ENCODE measurements around the gene ZNFX1.
A peak's percentile ranks its signal among the peaks of the same experiment; 100 is the strongest.
"Not testable (repeated sequence)": the region's sequence is repeated elsewhere in the genome, so short reads cannot be mapped to it uniquely, and the experiment has no call there.

ZNFX1 gene

DNA sequence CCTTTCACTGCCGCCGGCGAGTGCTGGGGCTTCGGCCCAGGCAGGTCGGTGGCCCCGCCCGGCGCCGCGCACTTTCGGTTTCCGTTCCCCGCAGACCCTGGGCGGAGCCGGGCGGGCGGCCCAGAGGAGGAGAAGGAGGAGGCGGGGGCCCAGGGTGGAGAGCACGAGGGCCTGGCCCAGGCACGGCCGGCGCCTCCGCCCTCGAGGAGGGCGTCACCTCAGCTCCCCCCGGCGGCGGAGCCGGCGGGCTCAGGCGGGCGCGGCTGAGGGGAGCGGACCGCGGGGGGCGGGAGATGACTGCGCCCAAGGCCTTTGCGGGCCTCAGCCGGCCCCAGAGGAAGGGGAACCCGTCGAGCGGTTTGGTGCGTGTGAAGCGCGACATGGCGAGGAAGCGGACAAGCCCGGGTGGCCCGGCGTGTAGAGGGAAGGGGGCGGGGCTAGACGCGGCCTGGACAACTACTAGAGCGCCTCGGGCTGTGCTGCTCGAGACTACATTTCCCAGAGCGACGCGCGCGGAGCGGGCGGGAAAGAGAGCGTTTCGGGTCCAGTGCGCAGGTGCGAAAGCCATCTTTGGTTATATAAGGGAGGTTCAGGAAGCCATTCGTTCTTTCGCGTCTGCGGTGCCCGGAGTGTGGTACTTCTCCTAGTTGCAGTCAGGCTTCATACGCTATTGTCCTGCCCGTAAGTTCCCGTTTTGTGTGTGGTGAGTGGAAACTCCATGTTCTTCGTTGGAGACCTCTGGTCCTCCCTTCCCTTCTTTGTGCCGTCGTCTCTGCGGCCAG, at the start of gene ZNFX1:
TSS of gene ZNFX1 (minus strand) at position 22 of the 782 bp plus-strand sequence. CDS start 2,218 bp downstream, outside the sequence.
- DNase-seq, result peak; percentile 97

DNA sequence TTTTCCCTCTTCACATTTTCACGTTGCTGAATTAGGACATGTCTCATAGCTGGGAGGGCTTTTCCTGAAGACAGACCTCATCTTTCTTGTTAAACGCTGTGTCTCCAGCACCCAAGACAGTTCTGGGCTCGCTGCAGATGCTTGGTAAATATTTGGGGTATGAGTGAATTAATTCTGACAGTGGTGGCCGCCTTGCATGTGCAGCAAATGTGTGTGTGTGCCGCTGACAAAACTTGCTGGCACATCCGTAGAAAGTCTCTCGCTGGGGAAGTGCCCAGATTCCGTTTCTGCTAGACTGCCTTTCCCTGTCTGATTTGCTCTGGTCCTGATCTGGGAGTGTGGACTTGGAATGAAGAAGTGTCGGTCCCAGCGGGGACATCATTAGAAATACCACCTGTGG, 48.2 kb upstream of the ZNFX1 start:
- no peak for DNase-seq

DNA sequence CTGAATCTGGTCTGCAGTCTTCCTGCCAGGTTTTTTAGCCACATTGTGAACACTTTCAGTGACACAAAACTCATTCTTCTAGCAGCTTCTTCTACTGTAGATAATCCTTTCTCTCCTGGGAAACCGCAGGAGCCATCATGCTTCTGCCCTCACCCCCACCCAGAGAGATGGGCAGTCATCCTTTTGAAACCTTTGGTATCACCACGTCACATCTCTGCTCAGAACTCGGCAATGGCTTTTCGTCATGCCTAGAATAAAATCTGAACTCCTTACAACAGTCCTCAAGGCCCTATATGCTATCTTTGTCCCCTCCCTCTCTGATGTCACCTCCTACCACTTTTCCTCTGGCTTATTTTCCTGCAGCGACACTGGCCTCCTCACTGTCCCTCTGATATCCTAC, 46.4 kb upstream of the ZNFX1 start:
- DNase-seq, result no peak

DNA sequence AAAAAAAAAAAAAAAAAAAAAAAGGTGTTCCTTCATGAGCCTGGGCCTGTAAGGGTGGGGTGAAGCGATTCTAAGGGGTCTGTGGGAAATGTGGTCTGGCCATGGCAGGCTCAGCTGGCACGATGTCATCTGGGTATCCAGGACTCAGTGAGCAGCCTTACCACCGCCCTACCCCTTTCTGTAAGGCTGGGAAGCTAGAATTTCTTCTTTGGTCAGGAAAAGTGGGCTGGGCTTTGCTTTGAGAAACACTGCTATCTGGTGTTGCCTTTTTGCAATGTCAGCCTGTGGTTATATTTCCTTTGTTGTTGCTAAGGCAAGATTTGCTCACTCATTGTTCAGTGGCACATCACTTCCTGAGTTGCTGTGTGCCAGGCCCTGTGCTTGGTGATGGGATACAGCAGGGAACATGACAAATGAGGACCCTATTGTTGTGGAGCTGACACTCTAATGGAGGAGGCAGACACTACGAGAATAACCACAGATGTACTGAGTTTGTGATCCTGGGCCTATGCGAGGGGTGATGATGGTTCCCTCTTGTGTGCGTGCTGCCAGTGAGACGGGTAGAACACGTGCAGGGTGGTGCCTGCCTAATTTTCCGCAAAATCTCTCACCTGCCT, 45.9 kb upstream of the ZNFX1 start:
- DNase-seq, result peak; percentile 10

DNA sequence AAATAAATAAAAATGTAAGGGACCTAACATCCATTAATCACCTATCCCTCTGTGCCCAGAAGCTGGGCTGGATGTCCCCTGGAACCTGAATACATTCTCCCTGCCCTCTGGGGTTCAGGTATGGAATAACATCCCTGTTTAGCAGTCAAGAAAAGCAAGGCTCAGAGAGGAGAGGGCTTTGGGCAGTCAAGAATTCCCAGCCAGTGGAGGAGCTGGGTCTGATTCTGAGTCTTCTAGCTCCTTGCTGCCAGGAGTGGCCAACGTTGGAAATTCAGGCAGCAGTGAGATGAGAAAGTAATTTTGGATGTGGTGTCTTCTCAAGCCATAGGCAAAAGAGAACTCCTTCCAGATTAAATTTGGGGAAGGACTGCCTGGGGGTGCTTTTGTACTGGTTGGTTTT, 42.6 kb upstream of the ZNFX1 start:
- peak; percentile 42 for DNase-seq

DNA sequence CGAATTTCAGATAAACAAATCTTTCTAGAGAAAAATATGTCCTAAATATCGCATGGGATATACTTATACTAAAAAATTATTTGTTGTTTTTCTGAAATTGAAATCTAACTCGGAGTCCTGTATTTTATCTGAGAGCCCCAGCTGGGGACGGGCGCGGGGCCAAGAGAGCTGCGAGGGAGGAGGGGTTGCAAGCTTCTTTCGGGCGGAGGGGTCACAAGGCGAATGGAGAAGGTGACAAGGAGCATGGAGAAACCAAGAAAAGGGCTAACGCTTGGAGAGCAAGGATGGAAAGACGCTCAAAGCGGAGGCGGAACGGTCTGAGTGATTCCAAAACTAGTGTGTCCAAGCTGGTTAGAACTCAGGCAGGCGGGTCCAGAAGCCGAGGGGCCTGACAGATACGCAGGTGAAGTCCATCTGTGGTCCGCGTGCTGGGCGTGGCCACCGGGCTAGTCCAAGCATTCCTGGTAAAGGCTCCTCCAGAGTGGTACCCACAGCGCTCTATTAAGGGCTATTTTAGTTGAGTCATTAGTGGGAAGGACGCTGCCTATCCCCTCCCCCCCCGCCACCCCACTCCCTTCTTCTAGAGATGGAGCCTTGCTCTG, 41.5 kb upstream of the ZNFX1 start:
- DNase-seq, result no peak

DNA sequence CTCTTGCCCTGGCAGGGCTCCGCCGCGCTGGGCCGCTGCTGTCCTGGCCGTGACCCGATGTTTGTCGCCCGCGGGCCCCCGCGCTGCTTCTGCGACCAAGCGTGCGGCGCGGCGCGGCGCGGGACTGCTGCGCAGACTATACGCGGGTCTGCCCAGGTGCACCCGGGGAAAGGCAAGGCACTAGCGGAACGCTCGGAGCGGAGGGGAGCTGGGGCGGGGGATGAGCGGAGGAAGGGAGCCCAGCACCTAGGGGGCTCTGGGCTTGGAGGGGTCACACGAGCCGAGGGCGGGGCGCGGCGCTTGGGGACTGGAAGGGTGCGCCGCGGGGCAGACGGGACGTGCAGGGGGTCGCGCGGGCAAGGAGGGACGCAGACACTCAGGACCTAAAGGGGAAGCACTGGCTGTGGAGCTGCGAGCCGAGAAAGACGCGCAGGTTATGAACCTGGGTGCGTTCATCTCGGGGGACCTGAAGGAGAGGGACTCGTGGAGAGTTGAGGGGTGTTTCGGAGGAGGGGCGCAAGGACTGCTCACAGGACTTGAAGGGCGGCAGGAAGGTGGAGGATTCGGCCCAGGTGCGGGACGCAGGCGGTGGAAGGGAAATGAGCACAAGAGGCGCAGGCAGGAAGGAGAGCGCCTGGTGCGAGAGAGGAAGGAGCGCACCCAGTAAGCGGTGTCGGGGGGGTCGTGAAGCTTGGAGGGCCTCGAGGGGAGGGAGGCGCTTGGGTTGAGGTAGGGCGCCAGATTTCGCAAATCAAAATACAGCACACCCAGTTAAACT, 40.8 kb upstream of the ZNFX1 start:
- peak; percentile 8 for DNase-seq

DNA sequence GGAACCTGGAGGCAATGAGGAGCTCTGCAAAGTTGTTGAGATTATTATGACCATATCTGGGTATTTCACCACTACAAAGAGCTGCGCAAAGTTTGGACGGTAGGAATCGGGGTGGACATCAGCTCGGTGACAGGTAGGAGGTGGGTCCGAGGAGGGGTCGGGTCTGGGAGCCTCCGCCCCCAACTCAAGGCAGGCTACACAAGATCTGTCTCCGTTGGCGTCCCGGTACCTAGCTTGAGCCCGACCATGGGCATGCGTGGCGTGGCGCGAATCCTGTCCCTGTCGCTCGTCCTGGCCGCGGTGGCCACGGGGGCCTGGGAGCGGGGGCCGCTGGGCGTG, 40.2 kb upstream of the ZNFX1 start:
- DNase-seq, result no peak

DNA sequence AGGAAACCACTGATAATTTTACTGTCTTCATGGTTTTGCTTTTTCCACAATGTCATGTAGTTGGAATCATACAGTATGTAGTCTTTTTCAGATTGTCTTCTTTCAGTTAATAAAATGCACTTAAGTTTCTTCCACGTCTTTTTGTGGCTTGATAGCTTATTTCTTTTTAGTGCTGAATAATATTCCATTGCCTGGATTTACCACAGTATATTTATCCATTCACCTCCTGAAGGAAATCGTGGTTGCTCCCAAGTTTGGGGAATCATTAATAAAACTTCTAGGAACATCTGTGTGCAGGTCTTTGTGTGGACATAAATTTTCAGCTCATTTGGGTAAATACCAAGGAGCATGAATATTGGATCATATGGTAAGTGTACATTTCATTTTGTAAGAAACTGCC, 38.8 kb upstream of the ZNFX1 start:
- DNase-seq, result no peak

DNA sequence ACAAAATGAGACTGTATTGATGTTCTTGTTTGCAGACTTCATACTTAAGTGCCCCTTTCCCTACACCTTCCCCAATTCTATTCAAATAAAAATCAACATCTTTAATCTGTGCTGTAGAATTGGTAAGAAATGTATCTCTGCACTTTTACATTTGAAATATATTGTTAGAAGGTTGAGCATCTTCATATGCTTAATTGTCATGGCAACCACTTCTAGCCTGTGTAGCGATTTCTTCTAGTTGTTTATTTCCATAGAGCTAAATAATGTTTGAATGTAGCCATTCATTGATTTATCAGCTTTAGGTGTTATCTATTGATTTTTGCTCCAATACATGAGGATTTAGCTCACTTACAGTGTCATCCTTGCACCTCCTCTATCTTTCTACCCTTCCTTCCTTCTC, 37.7 kb upstream of the ZNFX1 start:
- no peak for DNase-seq

DNA sequence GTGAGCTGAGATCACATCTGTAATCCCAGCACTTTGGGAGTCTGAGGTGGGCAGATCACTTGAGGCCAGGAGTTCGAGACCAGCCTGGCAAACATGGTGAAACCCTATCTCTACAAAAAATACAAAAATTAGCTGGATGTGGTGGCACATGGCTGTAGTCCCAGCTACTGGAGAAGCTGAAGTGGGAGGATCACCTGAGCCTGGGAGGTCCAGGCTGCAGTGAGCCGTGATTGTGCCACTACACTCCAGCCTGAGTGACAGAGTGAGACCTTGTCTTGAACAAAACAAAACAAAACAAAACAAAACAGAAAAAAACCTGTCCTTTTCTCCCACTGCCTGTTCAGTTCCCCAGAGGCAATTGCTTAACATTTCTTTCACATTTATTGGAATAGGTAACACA, 36.2 kb upstream of the ZNFX1 start:
- not testable (repeated sequence) for DNase-seq

DNA sequence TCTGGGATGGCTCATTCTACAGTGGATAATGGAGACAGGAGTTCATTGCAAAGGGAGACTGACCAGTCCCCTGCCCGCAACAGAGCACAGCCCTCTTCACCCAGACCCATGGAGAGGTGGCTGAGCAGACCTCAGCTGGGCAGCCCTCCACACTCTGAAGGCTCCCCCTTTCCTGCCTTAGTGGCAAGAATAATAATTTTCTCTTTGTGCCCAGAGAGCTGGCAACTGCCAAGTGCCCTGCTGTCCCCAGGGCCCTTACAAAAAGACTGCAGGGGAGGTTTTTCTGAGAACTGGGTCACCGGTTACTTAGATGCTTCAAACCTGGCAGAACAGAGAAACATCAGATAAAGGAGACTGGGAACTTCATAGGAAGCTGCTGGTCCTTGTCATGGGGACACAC, 35.4 kb upstream of the ZNFX1 start:
- DNase-seq, result no peak

DNA sequence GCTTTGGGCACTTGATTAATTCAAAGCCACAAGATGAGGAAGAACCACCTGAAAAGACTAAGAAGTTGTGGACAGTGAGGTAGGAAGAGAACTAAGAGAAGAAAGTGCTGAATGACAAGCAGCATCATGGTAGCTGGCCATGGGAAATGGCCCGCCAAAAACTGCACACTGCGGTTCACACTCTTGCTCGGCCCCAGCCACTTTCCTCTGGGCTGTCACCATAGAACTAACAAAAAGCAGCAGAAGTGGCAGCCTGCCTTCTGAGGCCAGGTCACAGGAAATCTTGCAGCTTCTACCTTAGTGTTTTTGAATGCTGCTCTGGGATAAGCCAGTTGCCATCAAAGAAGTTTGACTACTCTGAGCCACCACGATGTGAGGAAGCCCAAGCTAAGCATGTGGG, 34.8 kb upstream of the ZNFX1 start:
- DNase-seq, result no peak

DNA sequence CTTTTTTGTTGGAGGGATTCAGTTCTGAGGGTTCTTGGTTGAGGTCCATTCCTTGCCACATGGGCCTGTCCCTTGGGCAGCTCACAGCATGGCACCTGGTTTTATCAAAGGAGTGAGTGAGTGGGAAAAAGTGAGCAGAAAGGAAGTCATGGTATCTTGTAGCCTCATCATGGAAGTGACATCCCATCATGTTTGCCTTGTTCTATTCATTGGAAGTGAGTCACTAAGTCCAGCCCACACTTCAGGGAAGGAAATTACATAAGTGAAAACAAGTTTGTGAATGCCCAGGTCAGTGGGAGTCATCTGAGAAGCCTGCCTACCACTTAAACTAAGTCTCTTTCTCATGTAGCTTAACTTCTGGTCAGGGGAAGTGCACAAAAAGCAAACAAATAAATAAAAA, 32.8 kb upstream of the ZNFX1 start:
- no peak for DNase-seq

DNA sequence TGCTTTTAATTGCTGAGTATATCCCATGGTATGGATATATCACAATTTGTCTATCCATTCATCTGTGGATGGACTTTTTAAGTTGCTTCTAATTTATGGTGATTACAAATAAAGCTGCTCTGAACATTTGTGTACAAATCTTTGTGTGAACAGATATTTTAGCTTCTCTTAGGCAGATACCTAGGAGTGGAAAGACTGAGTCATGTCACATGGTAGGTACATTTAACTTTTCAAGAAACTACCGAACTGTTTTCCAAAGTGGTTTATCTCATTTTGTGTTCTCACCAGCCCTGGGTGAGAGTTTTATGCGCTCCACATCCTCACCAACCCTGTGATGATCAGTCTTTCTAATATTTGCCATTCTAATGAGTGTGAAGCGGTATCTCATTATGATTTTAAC, 31.0 kb upstream of the ZNFX1 start:
- no peak for DNase-seq

DNA sequence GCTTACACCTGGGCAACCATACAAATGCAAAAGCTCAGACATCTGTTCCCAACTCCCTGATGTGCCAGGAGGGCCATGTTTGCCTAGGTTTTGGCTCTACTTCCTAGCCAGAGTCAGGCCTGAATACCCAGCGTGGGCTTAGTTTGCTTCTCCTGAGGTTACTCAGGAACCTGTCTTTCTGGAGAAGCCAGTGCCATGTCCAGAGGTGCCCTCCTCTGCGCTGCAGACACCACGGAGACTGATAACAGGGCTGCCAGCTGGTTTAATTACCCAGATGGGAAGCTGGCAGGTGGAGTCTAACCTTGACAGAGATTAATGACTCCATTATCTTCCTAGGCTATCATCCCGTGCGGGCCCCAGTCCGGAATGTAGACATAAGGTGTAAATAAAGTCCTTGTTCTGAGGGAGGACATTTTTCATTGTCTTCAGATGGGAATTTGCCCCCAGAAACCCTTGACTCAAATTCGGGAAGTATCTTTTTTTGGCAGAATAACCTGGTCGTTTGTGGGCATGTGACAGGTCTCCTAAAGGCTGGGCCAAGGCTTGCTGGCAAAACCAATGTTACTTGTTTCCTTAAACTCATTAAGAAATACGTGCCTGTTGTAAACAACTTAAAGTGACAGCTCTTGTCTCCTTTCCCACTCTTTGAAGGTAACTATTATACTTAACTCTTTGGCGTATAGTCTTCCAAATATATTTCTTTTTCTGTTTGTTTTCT, 29.2 kb upstream of the ZNFX1 start:
- peak; percentile 92 for DNase-seq

DNA sequence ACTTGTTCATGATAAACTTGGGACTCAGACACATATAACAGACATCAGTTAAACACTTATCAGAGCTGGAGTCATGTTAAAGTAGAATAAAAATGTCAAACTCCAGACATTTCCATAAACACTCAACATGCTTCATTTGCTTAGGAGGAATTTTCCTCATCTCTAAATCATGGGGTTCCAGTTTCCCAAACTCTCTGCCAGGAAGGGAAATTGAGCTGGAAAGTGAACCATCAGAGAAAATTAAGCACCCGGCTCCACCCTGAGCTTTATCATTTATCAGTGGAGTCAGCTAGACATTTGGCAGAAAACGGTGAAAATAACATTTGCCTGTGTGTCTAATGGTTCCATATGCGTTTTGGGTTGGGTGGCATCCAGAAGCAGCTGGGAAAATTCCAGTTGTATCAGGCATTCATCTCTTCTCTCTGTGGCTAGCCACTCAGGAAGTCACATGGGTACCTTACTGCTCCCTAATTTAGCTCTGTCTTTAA, 25.3 kb upstream of the ZNFX1 start:
- no peak for DNase-seq

DNA sequence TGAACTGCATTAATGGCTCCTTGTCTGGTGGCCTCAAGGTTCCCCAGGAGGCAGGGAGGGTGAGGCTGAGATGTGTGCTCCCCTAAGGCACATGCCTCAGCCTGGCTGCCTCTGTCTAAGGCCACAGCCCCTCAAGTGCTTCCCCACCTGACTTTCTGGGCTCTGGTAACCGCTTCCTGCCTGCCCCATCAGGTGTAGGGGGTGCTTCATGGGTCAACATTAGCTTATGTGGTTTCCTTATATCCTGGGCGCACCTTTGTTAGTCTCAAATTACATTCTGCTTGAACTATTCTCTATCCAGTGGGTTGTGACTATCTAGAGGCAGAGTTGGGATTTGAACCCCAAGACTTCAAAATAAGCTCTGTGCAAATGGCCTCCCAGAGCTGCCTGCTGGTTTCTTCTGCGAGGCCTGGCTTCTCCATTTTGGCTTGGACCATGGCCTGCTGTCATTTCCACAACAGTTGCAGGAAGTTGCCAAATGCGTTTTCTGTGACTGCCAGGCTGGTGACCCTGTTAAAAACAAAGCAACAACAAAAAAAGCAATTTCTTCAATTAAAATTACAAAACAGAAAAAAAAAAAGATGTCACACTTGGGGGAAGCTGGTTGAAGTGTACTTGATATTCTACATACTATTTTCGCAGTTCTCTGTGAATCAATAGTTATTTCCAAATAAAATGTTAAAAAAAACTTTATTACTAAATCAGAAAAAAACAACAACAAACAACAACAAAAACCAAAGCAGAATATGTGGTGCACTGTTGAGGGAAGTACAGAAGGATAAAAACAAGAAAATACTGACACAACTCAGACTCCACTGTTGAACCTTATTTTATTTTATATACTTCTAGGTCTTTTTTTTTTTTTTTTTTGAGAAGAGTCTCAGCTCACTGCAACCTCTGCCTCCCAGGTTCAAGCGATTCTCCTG, 20.0 kb upstream of the ZNFX1 start:
- no peak for DNase-seq

DNA sequence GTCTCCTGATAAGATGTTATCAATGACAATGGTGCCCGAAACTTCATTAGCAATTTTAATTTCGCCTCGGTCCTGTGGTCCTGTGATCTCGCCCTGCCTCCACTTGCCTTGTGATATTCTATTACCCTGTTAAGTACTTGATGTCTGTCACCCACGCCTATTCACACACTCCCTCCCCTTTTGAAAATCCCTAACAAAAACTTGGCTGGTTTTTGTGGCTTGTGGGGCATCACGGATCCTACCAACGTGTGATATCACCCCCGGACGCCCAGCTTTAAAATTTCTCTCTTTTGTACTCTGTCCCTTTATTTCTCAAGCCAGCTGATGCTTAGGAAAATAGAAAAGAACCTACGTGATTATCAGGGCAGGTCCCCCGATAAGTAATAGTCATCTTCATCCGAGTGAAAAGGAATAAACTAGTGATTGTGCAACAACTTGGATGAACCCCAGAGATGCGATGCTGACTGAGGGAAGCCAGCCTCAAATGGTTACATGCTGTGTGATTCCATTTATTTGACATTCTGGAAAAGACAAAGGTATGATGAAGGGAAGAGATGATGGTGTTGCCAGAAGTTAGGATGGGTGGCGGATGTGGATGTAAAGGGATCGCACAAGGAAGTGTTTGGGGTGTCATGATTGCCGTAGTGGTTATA, 16.3 kb upstream of the ZNFX1 start:
- DNase-seq, result not testable (repeated sequence)

DNA sequence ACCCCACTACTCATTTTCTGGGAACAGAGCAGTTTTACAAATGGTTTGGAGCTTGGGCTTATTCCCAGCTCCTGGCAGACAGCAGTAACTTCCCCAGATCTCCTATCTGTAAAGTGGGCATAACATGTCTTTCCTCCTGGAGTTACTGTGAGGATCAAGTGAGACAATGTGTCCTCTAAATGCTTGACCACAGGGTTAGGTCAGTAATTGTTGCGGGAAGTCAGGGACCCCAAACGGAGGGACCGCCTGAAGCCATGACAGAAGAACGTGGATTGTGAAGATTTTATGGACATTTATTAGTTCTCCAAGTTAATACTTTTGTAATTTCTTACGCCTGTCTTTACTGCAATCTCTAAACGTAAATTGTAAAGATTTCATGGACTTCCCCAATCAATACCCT, 15.3 kb upstream of the ZNFX1 start:
- DNase-seq, result no peak

DNA sequence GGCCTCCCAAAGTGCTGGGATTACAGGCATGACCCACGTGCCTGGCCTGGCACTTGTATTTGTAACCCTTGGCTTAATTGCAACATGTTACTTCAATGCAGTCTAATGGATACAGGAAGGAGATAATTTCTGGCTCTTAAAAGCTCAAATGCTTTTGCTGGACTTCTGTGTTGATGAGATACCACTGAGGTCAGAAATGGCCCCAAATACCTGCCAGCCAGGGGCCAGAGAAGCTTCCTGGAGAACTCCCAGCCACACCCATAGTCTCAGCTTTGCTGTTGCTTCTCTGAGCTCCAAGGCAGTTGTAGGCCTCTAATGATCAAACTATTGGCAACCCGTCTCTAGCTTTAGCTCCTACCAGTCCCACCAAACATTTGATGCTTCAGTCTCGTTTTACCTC, 14.2 kb upstream of the ZNFX1 start:
- no peak for DNase-seq

Measured in NCI-H1105 treated with DMSO at 0.1 percent for 48 hours (cell line).